Motor neuron (in vitro differentiated cells): ENCODE measurements around the gene TRA2B. TPM values are rescaled to one million over a fixed set of nuclear protein-coding genes. Genes with fewer than 3 reads are reported as not detected.

Experiments
- ATAC-seq, 8 experiments: fragments of 200-7000 bp; cut with Tn5 transposase; replicated peaks in 6 of 8; 2 replicates each; pipeline ENCODE4 v1.8.0; 2021; ENCODE audit warnings: mild to moderate bottlenecking in 8 of 8, moderate library complexity in 8 of 8
- H3K27ac ChIP-seq, 2 donors: fragments of 250-450 bp; sonication (Bioruptor Pico); 2 replicates each; pipeline ENCODE4 v1.9.0; 2021; ENCODE audit warnings: antibody characterized with exemption in 2 of 2, mild to moderate bottlenecking in 2 of 2, moderate library complexity in 1 of 2
- H3K4me1 ChIP-seq, 2 donors: fragments of 250-450 bp; sonication (Bioruptor Pico); replicated peaks in 1 of 2; 2 replicates each; pipeline ENCODE4 v1.6.1; 2021; ENCODE audit warnings: antibody characterized with exemption in 2 of 2, mild to moderate bottlenecking in 2 of 2, moderate library complexity in 1 of 2
- H3K4me3 ChIP-seq, 5 donors: fragments of 250-450 bp; sonication (Bioruptor Pico); 2 replicates each; pipeline ENCODE4 v1.9.0; 2021; ENCODE audit warnings: antibody characterized with exemption in 5 of 5, mild to moderate bottlenecking in 5 of 5, moderate library complexity in 4 of 5
- WGBS, 10 experiments: fragments of 450-650 bp; shearing (Covaris generic); methylation state at CpG; one replicate each; pipeline ENCODE4 v1.0.0; 2022; 5-methylcytosine and 5-hydroxymethylcytosine counted together
- in situ Hi-C, 9 experiments: fragments of 400-800 bp; cut with MboI; loops; one replicate each; pipeline ENCODE4 v1.15.0; 2021; ENCODE audit warnings: low sequenced_read_pairs in 9 of 9, low pct_unique_long_range_greater_than_20kb in 2 of 9; ENCODE audit not compliant: unreplicated experiment in 9 of 9
- total RNA-seq, 8 experiments: library from RNA; unstranded; fragments of 300-600 nt; gene quantifications; 2 replicates each; pipeline versions ENCODE4 v1.2.3 to v1.2.4, GENCODE V29; 2022

The TRA2B gene
- total RNA-seq, 8 experiments from 2014 or later: 99.1 to 263 (median 150) TPM

- H3K4me1 ChIP-seq: no peaks in the 10 kb centered on the region
- in situ Hi-C loops: no loop called here
- H3K4me3 ChIP-seq: no peak overlapping the region
- no peak overlapping the region for H3K27ac ChIP-seq
- ATAC-seq: no peak
- 58 to 100% (median 68%) methylated on average over 1 to 4 of the region's 5 CpGs; no CpG with 5 or more reads in 5 of the 10 experiments for WGBS, 10 experiments
Measured at GRCh38 chr3:185878920-185879319, 58.9 kb downstream of the TRA2B start.

- H3K4me1 ChIP-seq: no peaks in the 10 kb centered on the region
- H3K27ac ChIP-seq: no peak overlapping the region
- 43 to 80% (median 63%) methylated on average over 1 to 9 of the region's 9 CpGs; no CpG with 5 or more reads in 3 of the 10 experiments for WGBS, 10 experiments
- in situ Hi-C loops: no loop called here
- no peak for ATAC-seq
- H3K4me3 ChIP-seq: no peak overlapping the region
Measured at GRCh38 chr3:185874119-185874518, 63.7 kb downstream of the TRA2B start.

GRCh38 chr3:185867650-185868049 lies 70.2 kb downstream of the TRA2B start:
- WGBS, 10 experiments: 80 to 100% (median 90%) methylated on average over 1 to 2 of the region's 2 CpGs; no CpG with 5 or more reads in 6 of the 10 experiments
- ATAC-seq: no peak
- no peaks in the 10 kb centered on the region for H3K4me1 ChIP-seq
- no peak overlapping the region for H3K4me3 ChIP-seq
- in situ Hi-C loops: no loop called here
- no peak overlapping the region for H3K27ac ChIP-seq

GRCh38 chr3:185866995-185867394 lies 70.8 kb downstream of the TRA2B start:
- no peak for ATAC-seq
- in situ Hi-C loops: no loop called here
- H3K4me3 ChIP-seq: no peak overlapping the region
- no peaks in the 10 kb centered on the region for H3K4me1 ChIP-seq
- H3K27ac ChIP-seq: no peak overlapping the region

- no peak overlapping the region for H3K27ac ChIP-seq
- no peak for ATAC-seq
Measured at GRCh38 chr3:185866555-185866954, 71.3 kb downstream of the TRA2B start.

More at GRCh38 chr3:185866555-185866954, 71.3 kb downstream of the TRA2B start:
- Histone ChIP-seq H3K4me3 (no peak overlapping the region), H3K4me1 (no peaks in the 10 kb centered on the region)
- in situ Hi-C loops: no loop called here
- WGBS, 10 experiments: 67 to 100% (median 88%) methylated on average over 1 of the region's 1 CpG; no CpG with 5 or more reads in 7 of the 10 experiments

Other genes with a start within 250 kb of the TRA2B start
- 10 to 100 TPM; 25.9 to 78.2 (median 48.3) TPM for gene IGF2BP2, start 113.0 kb downstream of the TRA2B start, total RNA-seq
- 10 to 100 TPM in 5 of 8 experiments, 1 to 10 TPM in 3; 4.0 to 36.7 (median 10.8) TPM for gene ETV5, start 171.1 kb upstream of the TRA2B start, total RNA-seq